Testis (tissue), 2 donors: Measurements from ENCODE around the gene BSND.

ENCODE experiments used
- POLR2A ChIP-seq: fragments of 450-650 bp; IDR thresholded peaks from one replicate; pipeline ENCODE4 v1.6.1; 2017; ENCODE audit warnings: antibody characterized with exemption, mild to moderate bottlenecking, moderate library complexity
- TF ChIP-seq, protein P1 (sequence below), 3 experiments: fragments of 450-650 bp in 2 of 3; fragments of 200-600 bp in 1 of 3; sonication (generic) in 1 of 3; IDR thresholded peaks; one replicate each; pipeline ENCODE4 v1.5.1; 2016 to 2019; ENCODE audit warnings: antibody characterized with exemption in 3 of 3, mild to moderate bottlenecking in 2 of 3, moderate library complexity in 1 of 3

- TF ChIP-seq POLR2A: no peak
- TF ChIP-seq, protein P1, sequence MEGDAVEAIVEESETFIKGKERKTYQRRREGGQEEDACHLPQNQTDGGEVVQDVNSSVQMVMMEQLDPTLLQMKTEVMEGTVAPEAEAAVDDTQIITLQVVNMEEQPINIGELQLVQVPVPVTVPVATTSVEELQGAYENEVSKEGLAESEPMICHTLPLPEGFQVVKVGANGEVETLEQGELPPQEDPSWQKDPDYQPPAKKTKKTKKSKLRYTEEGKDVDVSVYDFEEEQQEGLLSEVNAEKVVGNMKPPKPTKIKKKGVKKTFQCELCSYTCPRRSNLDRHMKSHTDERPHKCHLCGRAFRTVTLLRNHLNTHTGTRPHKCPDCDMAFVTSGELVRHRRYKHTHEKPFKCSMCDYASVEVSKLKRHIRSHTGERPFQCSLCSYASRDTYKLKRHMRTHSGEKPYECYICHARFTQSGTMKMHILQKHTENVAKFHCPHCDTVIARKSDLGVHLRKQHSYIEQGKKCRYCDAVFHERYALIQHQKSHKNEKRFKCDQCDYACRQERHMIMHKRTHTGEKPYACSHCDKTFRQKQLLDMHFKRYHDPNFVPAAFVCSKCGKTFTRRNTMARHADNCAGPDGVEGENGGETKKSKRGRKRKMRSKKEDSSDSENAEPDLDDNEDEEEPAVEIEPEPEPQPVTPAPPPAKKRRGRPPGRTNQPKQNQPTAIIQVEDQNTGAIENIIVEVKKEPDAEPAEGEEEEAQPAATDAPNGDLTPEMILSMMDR (IDR thresholded peaks at IDR 0.05): no peak
These were observed 8.5 kb upstream of the BSND start for GRCh38 chr1:54989968-54990810.
